ENCODE data around the gene RAD51AP1. TPM values are rescaled to one million over a fixed set of nuclear protein-coding genes. Genes with fewer than 3 reads are reported as not detected.
"Not testable (repeated sequence)": the region's sequence is repeated elsewhere in the genome, so short reads cannot be mapped to it uniquely, and the experiment has no call there.

RAD51AP1 gene
- total RNA-seq (2014; rRNA removed), result 34.6 and 49.9 TPM in 2 replicates
- 7.8 TPM for polyA plus RNA-seq (2012)

- peak; percentile 96 for DNase-seq (ENCODE audit: low read depth)
These were observed at the start of gene RAD51AP1 for GRCh38 chr12:4538207-4539160. Gene RAD51AP1, plus strand, starts transcription at chr12:4538890. Its CDS starts 50 bp downstream, at chr12:4538940.

DNA sequence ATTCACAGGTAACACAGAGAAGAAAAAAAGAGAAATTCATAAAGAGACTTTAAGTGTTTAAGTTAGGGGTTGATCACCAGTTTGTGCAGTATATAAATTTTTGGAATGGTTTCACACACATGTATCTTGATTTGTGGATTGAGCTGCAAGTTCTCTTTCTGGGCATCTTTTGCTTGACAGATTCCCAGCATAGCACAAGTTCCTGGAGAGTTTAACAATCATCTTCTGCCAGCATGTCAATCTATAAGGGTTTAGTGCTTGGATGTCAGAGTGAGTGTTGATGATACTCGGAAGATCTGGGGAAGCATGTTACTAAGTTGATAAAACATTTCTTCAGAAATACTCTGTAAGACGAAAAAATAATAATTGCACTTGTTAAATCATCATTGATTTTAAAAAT lies 49.1 kb upstream of the RAD51AP1 start:
- DNase-seq (ENCODE audit: low read depth), result no peak

DNA sequence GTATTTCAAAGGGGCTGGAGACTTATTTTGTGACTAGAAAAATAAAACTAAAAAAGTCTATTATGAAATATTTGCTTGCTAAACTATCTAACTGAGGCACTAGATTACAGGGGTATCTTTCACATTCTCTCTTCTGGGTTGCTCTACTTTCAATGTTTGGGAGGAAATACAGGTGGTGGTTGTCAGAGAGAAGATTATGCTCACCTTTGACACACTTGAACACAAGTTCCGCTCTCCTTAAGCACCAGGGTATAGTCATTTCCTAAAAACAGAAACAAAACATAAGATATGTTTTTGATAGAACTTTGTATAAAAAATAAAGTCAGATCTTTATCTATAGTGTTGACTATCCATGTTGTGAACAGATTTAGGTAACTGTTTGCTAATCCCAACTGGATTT lies 47.7 kb upstream of the RAD51AP1 start:
- no peak for DNase-seq (ENCODE audit: low read depth)

GRCh38 chr12:4496145-4496838 lies 42.4 kb upstream of the RAD51AP1 start:
- DNase-seq (ENCODE audit: low read depth), result no peak

- no peak for DNase-seq (ENCODE audit: low read depth)
These were observed 39.5 kb upstream of the RAD51AP1 start for GRCh38 chr12:4499186-4499585.

DNA sequence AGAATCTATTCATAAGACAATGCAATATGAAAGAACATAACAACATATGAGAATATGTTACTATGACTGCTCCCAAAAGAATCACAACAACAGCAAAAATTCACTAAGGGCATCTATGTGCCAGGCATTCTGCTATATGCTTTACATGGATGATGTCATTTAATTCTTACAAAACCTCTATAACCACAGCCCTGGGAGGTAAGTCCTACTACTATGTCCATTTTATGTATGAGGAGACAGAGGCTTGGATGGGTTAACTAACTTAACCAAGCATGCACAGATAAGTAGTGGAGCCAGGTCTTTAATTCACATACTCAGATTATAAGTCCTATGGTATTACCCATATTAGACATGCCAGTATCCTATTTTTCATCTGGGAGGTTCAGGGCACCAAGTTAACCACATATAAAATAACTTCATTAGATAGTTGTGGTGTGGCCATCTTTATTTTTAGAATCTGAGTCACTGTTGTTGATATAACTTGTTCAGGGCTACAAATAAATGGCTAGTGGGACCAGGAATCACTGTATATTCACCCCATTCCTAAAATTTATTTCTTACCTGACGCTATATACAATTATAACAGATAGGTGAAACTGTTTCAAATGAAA lies 33.2 kb upstream of the RAD51AP1 start:
- DNase-seq (ENCODE audit: low read depth), result peak; percentile 77

DNA sequence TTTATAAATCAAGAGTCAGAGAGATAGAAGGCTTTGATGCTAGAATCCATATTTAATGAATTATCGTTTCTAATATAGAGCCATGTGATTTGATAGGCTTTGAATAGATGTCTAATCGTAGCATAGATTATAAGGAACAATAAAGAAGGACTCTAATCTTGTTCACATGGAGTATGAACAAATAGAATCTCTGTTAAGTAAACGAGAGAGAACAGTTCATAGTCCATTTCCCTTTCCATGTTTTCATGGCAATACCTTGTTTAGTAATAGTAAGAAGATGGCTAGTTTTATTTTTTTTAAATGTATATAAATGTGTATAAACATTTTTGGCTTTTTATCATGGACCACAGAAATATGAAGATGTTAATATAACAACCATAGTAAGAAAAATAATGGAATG lies 32.3 kb upstream of the RAD51AP1 start:
- no peak for DNase-seq (ENCODE audit: low read depth)

GRCh38 chr12:4506870-4507269 lies 31.8 kb upstream of the RAD51AP1 start:
- peak; percentile 88 for DNase-seq (ENCODE audit: low read depth)

GRCh38 chr12:4508503-4508902 lies 30.2 kb upstream of the RAD51AP1 start:
- DNase-seq (ENCODE audit: low read depth), result not testable (repeated sequence)

DNA sequence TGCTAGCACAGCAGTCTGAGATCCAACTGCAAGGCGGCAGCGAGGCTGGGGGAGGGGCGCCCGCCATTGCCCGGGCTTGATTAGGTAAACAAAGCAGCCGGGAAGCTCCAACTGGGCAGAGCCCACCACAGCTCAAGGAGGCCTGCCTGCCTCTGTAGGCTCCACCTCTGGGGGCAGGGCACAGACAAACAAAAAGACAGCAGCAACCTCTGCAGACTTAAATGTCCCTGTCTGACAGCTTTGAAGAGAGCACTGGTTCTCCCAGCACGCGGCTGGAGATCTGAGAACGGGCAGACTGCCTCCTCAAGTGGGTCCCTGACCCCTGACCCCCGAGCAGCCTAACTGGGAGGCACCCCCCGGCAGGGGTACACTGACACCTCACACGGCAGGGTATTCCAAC lies 29.4 kb upstream of the RAD51AP1 start:
- DNase-seq (ENCODE audit: low read depth), result not testable (repeated sequence)

DNA sequence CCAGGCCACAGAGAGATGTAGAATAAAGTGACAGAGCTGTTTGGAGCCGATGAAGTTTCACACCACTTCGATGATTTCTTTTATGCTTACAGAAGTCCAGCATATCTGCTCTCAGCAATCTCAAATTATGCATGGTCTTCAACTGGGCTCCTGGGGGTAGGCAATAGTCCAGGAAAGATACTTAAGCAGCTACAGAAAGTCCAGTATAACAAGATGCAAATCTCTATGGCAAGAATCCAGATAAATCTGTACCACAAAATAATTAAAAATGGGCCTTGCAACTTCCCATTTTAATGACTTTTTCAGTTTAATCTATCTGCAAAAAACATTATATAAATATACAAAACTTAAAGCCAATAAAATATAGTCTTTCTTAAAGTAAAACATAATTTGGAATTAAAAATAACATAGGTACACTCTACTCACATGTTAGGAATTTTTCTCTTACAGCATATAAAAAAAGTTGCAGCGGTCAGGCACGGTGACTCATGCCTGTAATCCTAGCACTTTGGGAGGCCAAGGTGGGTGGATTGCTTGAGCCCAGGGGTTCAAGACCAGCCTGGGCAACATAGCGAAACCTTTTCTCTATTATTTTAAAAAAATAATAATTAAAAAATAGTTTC lies 20.5 kb upstream of the RAD51AP1 start:
- DNase-seq (ENCODE audit: low read depth), result peak; percentile 64

DNA sequence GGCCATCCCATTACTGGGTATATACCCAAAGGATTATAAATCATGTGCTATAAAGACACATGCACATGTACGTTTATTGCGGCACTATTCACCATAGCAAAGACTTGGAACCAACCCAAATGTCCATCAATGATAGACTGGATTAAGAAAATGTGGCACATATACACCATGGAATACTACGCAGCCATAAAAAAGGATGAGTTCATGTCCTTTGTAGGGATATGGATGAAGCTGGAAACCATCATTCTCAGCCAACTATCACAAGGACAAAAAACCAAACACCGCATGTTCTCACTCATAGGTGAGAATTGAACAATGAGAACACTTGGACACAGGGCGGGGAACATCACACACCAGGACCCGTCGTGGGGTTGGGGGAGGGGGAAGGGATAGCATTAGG lies 15.2 kb upstream of the RAD51AP1 start:
- DNase-seq (ENCODE audit: low read depth), result not testable (repeated sequence)

- peak; percentile 19 for DNase-seq (ENCODE audit: low read depth)
These were observed 11.7 kb upstream of the RAD51AP1 start for GRCh38 chr12:4526923-4527546.

DNA sequence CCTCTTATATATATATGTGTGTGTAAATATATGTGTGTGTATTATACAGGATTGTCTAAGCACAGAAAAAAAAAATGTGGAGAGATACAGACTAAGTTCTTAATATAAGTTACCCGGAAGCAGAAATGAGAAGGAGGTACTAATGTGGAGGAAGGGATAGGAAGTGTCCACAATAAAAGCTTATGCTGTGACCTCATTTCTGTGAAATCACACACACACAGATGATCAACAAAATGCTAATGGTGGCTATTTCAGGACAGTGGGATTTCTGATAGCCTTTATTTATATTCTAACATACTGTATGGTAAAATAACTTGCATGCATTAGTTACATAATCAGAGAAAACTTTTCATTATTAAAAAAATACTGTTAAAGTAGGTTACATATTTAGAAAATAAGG lies 8.5 kb upstream of the RAD51AP1 start:
- DNase-seq (ENCODE audit: low read depth), result no peak

- no peak for DNase-seq (ENCODE audit: low read depth)
These were observed 7.6 kb upstream of the RAD51AP1 start for GRCh38 chr12:4530982-4531586.

GRCh38 chr12:4535092-4535491 lies 3.6 kb upstream of the RAD51AP1 start:
- no peak for DNase-seq (ENCODE audit: low read depth)

DNA sequence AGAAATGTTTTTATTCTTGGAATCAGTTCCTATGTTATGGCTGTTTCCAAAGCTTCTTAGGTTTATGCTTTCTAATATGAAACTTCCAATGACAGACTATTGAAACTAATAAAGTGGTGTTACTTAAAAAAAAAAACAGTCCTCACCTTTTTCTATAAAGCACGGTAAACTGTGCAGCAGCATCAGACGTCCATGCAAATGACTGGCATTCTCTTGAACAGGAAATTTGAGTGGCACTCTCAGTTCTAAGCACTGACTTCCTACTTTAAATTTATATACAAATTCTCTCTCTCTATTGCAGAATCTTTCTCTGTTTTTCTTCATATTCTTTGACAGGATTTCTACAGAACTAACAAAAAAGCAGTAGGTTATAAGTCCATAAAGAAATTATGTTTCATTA lies 2.8 kb upstream of the RAD51AP1 start:
- no peak for DNase-seq (ENCODE audit: low read depth)

GRCh38 chr12:4539167-4539870 lies 629 bp downstream of the RAD51AP1 start:
- peak; percentile 5 for DNase-seq (ENCODE audit: low read depth)

GRCh38 chr12:4540170-4540569 lies 1.5 kb downstream of the RAD51AP1 start:
- DNase-seq (ENCODE audit: low read depth), result no peak

- no peak for DNase-seq (ENCODE audit: low read depth)
These were observed 1.9 kb downstream of the RAD51AP1 start for GRCh38 chr12:4540638-4541037.
